Measurements from ENCODE around the gene ETV4. TPM values are rescaled to one million over a fixed set of nuclear protein-coding genes. Genes with fewer than 3 reads are reported as not detected.

The ETV4 gene
- total RNA-seq, 1 experiment from 2014 or later: 195 TPM

DNA sequence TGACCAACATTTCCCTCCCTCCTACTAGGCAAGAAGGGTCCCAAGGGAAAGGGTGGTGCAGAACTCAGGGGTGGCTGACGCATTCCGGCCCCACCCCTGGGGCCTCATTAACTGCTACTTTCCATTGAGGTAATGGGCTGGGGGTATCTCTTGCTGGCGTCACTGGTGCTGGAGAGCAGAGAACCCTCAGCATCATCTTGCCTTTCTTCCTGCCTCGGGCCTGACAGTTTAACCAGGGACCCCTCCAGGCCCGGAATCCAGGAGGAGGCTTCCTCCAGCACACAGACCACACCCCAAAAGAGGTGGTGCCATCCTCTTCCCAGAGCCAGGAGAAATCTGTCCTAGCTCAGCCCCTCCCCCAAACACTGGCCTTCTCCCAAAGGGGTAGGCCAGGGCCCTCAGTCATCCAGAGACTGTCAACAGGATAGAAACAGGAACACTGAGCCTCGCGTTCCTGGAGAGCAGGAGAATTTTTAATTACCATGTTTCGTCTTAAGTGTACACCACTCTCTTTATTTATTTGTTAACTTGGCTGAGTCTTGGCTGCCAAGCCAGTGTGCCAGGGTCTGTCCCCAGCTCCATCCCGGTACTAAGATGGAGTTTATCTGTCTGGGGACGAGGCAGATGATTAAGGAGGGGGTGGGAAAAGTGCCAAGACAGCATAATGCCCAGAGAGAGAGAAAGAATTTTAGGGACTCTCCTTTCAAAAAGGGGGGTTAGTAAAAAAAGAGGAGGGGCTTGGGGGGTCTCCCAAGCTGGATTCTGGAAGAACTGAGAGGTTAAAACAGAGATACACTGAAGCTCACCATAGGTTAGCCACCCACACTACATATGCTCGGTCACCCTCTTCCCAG lies 5.1 kb downstream of the ETV4 start:
- H3K9me3 Mint-ChIP-seq: no peaks in the 10 kb centered on the region
- ChIA-PET POLR2A (interaction anchor here (0.5 to 3.8 kb wide), 3 partner anchors 10 to 15 kb away, joined by 3 to 18 read pairs (median 6); no protein-coding TSS in a partner anchor), CTCF (interaction anchor here (0.5 to 2.4 kb wide), 6 partner anchors 14 to 504 kb away, joined by 3 to 9 read pairs (median 3); no protein-coding TSS in a partner anchor)
- peaks cover 16% of the 10 kb centered on the region for H3K36me3 Mint-ChIP-seq
- peak; percentile 76 for DNase-seq (ENCODE audit: low spot score)
- TF ChIP-seq, protein P1, sequence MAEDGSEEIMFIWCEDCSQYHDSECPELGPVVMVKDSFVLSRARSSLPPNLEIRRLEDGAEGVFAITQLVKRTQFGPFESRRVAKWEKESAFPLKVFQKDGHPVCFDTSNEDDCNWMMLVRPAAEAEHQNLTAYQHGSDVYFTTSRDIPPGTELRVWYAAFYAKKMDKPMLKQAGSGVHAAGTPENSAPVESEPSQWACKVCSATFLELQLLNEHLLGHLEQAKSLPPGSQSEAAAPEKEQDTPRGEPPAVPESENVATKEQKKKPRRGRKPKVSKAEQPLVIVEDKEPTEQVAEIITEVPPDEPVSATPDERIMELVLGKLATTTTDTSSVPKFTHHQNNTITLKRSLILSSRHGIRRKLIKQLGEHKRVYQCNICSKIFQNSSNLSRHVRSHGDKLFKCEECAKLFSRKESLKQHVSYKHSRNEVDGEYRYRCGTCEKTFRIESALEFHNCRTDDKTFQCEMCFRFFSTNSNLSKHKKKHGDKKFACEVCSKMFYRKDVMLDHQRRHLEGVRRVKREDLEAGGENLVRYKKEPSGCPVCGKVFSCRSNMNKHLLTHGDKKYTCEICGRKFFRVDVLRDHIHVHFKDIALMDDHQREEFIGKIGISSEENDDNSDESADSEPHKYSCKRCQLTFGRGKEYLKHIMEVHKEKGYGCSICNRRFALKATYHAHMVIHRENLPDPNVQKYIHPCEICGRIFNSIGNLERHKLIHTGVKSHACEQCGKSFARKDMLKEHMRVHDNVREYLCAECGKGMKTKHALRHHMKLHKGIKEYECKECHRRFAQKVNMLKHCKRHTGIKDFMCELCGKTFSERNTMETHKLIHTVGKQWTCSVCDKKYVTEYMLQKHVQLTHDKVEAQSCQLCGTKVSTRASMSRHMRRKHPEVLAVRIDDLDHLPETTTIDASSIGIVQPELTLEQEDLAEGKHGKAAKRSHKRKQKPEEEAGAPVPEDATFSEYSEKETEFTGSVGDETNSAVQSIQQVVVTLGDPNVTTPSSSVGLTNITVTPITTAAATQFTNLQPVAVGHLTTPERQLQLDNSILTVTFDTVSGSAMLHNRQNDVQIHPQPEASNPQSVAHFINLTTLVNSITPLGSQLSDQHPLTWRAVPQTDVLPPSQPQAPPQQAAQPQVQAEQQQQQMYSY (CRISPR knock-in tag; IDR thresholded peaks at IDR 0.05): peak; percentile 63
- TF ChIP-seq, protein P2, sequence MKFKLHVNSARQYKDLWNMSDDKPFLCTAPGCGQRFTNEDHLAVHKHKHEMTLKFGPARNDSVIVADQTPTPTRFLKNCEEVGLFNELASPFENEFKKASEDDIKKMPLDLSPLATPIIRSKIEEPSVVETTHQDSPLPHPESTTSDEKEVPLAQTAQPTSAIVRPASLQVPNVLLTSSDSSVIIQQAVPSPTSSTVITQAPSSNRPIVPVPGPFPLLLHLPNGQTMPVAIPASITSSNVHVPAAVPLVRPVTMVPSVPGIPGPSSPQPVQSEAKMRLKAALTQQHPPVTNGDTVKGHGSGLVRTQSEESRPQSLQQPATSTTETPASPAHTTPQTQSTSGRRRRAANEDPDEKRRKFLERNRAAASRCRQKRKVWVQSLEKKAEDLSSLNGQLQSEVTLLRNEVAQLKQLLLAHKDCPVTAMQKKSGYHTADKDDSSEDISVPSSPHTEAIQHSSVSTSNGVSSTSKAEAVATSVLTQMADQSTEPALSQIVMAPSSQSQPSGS (CRISPR knock-in tag; IDR thresholded peaks at IDR 0.05; ENCODE audit: borderline replicate concordance, low read depth): no peak
- H3K27ac Mint-ChIP-seq: peak overlapping the region; percentile 92
- H3K4me3 Mint-ChIP-seq: peak overlapping the region; percentile 47
- no peaks in the 10 kb centered on the region for H3K27me3 Mint-ChIP-seq (ENCODE audit: low read depth)
- peaks cover 70% of the 10 kb centered on the region for H3K4me1 Mint-ChIP-seq
- peak; percentile 61 for ATAC-seq

DNA sequence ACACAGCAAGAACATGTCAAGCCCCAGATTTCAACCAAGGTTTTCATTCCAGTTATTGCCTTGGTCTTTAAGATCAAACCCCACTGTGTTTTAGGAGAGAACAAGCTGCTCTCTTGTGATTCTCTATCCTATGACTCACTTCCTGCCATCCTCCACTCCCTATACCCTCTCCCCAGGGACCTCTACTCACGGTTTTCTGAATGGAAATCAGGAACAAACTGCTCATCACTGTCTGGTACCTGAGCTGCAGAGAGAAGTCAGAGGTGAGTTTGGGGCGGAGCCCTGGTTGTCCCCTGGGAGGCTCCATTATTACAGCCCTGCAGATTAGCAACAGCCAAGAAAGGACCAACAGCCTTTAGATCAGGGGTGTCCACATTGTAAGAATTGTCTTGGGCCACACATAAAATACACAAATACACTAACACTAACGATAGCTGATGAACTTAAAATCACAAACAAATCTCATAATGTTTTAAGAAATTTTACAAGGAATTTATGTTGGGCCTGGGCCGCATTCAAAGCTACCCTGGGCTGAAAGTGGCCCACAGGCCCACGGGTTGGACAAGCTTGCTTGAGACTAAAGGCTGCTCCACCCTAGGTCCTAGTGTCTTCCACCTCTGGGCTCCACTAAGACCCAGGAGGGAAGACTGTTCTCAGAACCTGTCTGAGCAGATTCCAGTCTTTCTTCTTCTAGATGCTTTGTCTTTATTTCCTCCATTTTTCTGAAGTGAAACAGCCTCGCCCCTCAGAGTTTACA lies 9.7 kb downstream of the ETV4 start:
- no peak overlapping the region; the same call in 1 of the 2 replicates for H3K4me3 Mint-ChIP-seq
- ChIA-PET POLR2A (interaction anchor here (0.9 kb wide), 1 partner anchor 9 kb away, joined by 3 read pairs; no protein-coding TSS in a partner anchor), CTCF (interaction anchor here (0.9 to 1.0 kb wide), 2 partner anchors 11 to 53 kb away, joined by 3 to 4 read pairs; partner anchors contain the start of gene DHX8)
- H3K9me3 Mint-ChIP-seq: no peaks in the 10 kb centered on the region
- ATAC-seq (no peak), DNase-seq (ENCODE audit: low spot score) (no peak)
- peaks cover 27% of the 10 kb centered on the region for H3K36me3 Mint-ChIP-seq
- peaks cover 73% of the 10 kb centered on the region for H3K4me1 Mint-ChIP-seq
- TF ChIP-seq GRHL2 (CRISPR knock-in tag; IDR thresholded peaks at IDR 0.05; ENCODE audit: insufficient replicate concordance, severe bottlenecking): no peak
- TF ChIP-seq, protein P3, sequence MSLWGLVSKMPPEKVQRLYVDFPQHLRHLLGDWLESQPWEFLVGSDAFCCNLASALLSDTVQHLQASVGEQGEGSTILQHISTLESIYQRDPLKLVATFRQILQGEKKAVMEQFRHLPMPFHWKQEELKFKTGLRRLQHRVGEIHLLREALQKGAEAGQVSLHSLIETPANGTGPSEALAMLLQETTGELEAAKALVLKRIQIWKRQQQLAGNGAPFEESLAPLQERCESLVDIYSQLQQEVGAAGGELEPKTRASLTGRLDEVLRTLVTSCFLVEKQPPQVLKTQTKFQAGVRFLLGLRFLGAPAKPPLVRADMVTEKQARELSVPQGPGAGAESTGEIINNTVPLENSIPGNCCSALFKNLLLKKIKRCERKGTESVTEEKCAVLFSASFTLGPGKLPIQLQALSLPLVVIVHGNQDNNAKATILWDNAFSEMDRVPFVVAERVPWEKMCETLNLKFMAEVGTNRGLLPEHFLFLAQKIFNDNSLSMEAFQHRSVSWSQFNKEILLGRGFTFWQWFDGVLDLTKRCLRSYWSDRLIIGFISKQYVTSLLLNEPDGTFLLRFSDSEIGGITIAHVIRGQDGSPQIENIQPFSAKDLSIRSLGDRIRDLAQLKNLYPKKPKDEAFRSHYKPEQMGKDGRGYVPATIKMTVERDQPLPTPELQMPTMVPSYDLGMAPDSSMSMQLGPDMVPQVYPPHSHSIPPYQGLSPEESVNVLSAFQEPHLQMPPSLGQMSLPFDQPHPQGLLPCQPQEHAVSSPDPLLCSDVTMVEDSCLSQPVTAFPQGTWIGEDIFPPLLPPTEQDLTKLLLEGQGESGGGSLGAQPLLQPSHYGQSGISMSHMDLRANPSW (CRISPR knock-in tag; conservative IDR thresholded peaks at IDR 0.05; ENCODE audit: low read depth): no peak
- TF ChIP-seq ZNF232 (CRISPR knock-in tag; IDR thresholded peaks at IDR 0.05): no peak
- TF ChIP-seq, protein P4, sequence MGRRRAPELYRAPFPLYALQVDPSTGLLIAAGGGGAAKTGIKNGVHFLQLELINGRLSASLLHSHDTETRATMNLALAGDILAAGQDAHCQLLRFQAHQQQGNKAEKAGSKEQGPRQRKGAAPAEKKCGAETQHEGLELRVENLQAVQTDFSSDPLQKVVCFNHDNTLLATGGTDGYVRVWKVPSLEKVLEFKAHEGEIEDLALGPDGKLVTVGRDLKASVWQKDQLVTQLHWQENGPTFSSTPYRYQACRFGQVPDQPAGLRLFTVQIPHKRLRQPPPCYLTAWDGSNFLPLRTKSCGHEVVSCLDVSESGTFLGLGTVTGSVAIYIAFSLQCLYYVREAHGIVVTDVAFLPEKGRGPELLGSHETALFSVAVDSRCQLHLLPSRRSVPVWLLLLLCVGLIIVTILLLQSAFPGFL (CRISPR knock-in tag; IDR thresholded peaks at IDR 0.05; ENCODE audit: borderline replicate concordance): no peak
- TF ChIP-seq ZNF138 (CRISPR knock-in tag; conservative IDR thresholded peaks at IDR 0.05): no peak
- TF ChIP-seq ZBTB21 (CRISPR knock-in tag; IDR thresholded peaks at IDR 0.05; ENCODE audit: borderline replicate concordance): no peak
- TF ChIP-seq, protein P2 (CRISPR knock-in tag; IDR thresholded peaks at IDR 0.05; ENCODE audit: borderline replicate concordance, low read depth): no peak
- peak overlapping the region; percentile 92 for H3K27ac Mint-ChIP-seq
- no peaks in the 10 kb centered on the region for H3K27me3 Mint-ChIP-seq (ENCODE audit: low read depth)
